SJSA1 (cell line): ENCODE measurements around the gene FHOD3. TPM values are rescaled to one million over a fixed set of nuclear protein-coding genes. Genes with fewer than 3 reads are reported as not detected.
"Not testable (repeated sequence)": the region's sequence is repeated elsewhere in the genome, so short reads cannot be mapped to it uniquely, and the experiment has no call there.

Source experiments
- DNase-seq, 2 experiments: peaks; one replicate each; pipeline ENCODE4 v3.0.0-alpha.2; 2015 to 2020; ENCODE audit warnings: low spot score in 2 of 2, low read depth in 1 of 2
- H3K27ac ChIP-seq: fragments of 250-450 bp; sonication (Bioruptor Pico); 2 replicates; pipeline ENCODE4 v1.5.1; 2020; ENCODE audit warnings: mild to moderate bottlenecking, moderate library complexity
- H3K27me3 ChIP-seq: fragments of 250-450 bp; sonication (Bioruptor Pico); replicated peaks from 2 replicates; pipeline ENCODE4 v1.5.1; 2020; ENCODE audit warnings: mild to moderate bottlenecking, moderate library complexity
- H3K36me3 ChIP-seq: fragments of 250-450 bp; sonication (Bioruptor Pico); 2 replicates; pipeline ENCODE4 v1.5.1; 2020; ENCODE audit warnings: mild to moderate bottlenecking
- H3K4me1 ChIP-seq: fragments of 250-450 bp; sonication (Bioruptor Pico); replicated peaks from 2 replicates; pipeline ENCODE4 v1.6.1; 2021; ENCODE audit warnings: mild to moderate bottlenecking
- H3K4me3 ChIP-seq: fragments of 250-450 bp; sonication (Bioruptor Pico); 2 replicates; pipeline ENCODE4 v1.5.1; 2020; ENCODE audit warnings: mild to moderate bottlenecking
- H3K9me3 ChIP-seq: fragments of 250-450 bp; sonication (Bioruptor Pico); replicated peaks from 2 replicates; pipeline ENCODE4 v1.5.1; 2020; ENCODE audit warnings: mild to moderate bottlenecking
- total RNA-seq: library from RNA; depleted of rRNA; stranded (reverse); fragments of >200 nt; shearing (Covaris generic); gene quantifications from 2 replicates; pipeline ENCODE4 v1.2.3, GENCODE V29; 2014

The FHOD3 gene
- total RNA-seq, 1 experiment from 2014 or later = 0.53 TPM

- H3K4me1 ChIP-seq, H3K4me3 ChIP-seq, H3K27me3 ChIP-seq, DNase-seq, H3K27ac ChIP-seq, H3K9me3 ChIP-seq, H3K36me3 ChIP-seq: not testable (repeated sequence)
These were observed 59.2 kb downstream of the FHOD3 start for GRCh38 chr18:36356741-36357140.

- no peak for DNase-seq
- H3K36me3 ChIP-seq = no peaks in the 10 kb centered on the region
- no peak overlapping the region for H3K27ac ChIP-seq
- no peak overlapping the region for H3K4me3 ChIP-seq
- H3K27me3 ChIP-seq = no peaks in the 10 kb centered on the region
- H3K4me1 ChIP-seq = no peaks in the 10 kb centered on the region
- H3K9me3 ChIP-seq = no peaks in the 10 kb centered on the region
These were observed 60.6 kb downstream of the FHOD3 start for GRCh38 chr18:36358141-36358540.

- no peaks in the 10 kb centered on the region for H3K4me1 ChIP-seq
- DNase-seq = no peak
- no peak overlapping the region for H3K27ac ChIP-seq
- H3K36me3 ChIP-seq = no peaks in the 10 kb centered on the region
- no peaks in the 10 kb centered on the region for H3K27me3 ChIP-seq
- no peak overlapping the region for H3K4me3 ChIP-seq
- no peaks in the 10 kb centered on the region for H3K9me3 ChIP-seq
These were observed 62.9 kb downstream of the FHOD3 start for GRCh38 chr18:36360256-36360909.

GRCh38 chr18:36364911-36365624 is 67.6 kb downstream of the FHOD3 start:
- Histone ChIP-seq H3K36me3 (no peaks in the 10 kb centered on the region), H3K4me3 (no peak overlapping the region), H3K27me3 (no peaks in the 10 kb centered on the region), H3K27ac (no peak overlapping the region), H3K4me1 (no peaks in the 10 kb centered on the region), H3K9me3 (no peaks in the 10 kb centered on the region)
- no peak for DNase-seq

- no peaks in the 10 kb centered on the region for H3K36me3 ChIP-seq
- H3K27me3 ChIP-seq = no peaks in the 10 kb centered on the region
- no peaks in the 10 kb centered on the region for H3K9me3 ChIP-seq
- no peaks in the 10 kb centered on the region for H3K4me1 ChIP-seq
- no peak for DNase-seq
- H3K4me3 ChIP-seq = no peak overlapping the region
- no peak overlapping the region for H3K27ac ChIP-seq
These were observed 68.6 kb downstream of the FHOD3 start for GRCh38 chr18:36365836-36366775.

- DNase-seq = no peak
- Histone ChIP-seq H3K27ac (no peak overlapping the region), H3K4me3 (no peak overlapping the region), H3K36me3 (no peaks in the 10 kb centered on the region), H3K9me3 (no peaks in the 10 kb centered on the region), H3K4me1 (no peaks in the 10 kb centered on the region), H3K27me3 (no peaks in the 10 kb centered on the region)
These were observed 69.7 kb downstream of the FHOD3 start for GRCh38 chr18:36366994-36367839.

- no peaks in the 10 kb centered on the region for H3K36me3 ChIP-seq
These were observed 71.4 kb downstream of the FHOD3 start for GRCh38 chr18:36368889-36369288.

GRCh38 chr18:36372903-36373311 is 75.4 kb downstream of the FHOD3 start:
- DNase-seq = no peak
- Histone ChIP-seq H3K27me3 (no peaks in the 10 kb centered on the region), H3K4me3 (no peak overlapping the region), H3K4me1 (no peaks in the 10 kb centered on the region), H3K36me3 (no peaks in the 10 kb centered on the region), H3K27ac (no peak overlapping the region), H3K9me3 (no peaks in the 10 kb centered on the region)

More at GRCh38 chr18:36368889-36369288, 71.4 kb downstream of the FHOD3 start:
- Histone ChIP-seq H3K4me1 (no peaks in the 10 kb centered on the region), H3K9me3 (no peaks in the 10 kb centered on the region), H3K27ac (no peak overlapping the region), H3K4me3 (no peak overlapping the region), H3K27me3 (no peaks in the 10 kb centered on the region)
- no peak for DNase-seq

- no peaks in the 10 kb centered on the region for H3K9me3 ChIP-seq
- DNase-seq = no peak
- H3K36me3 ChIP-seq = no peaks in the 10 kb centered on the region
- H3K4me3 ChIP-seq = no peak overlapping the region
- H3K27ac ChIP-seq = no peak overlapping the region
- H3K27me3 ChIP-seq = peaks cover 2% of the 10 kb centered on the region; the same call in 1 of the 2 replicates
- H3K4me1 ChIP-seq = no peaks in the 10 kb centered on the region
These were observed 76.7 kb downstream of the FHOD3 start for GRCh38 chr18:36374262-36374661.

GRCh38 chr18:36375118-36375517 is 77.6 kb downstream of the FHOD3 start:
- Histone ChIP-seq H3K36me3 (no peaks in the 10 kb centered on the region), H3K4me3 (no peak overlapping the region), H3K27me3 (peaks cover 6% of the 10 kb centered on the region; the same call in 1 of the 2 replicates), H3K4me1 (no peaks in the 10 kb centered on the region), H3K9me3 (no peaks in the 10 kb centered on the region), H3K27ac (no peak overlapping the region)
- DNase-seq = no peak

- no peak for DNase-seq
- no peaks in the 10 kb centered on the region for H3K9me3 ChIP-seq
- H3K27ac ChIP-seq = no peak overlapping the region
- H3K4me3 ChIP-seq = no peak overlapping the region
- no peaks in the 10 kb centered on the region for H3K36me3 ChIP-seq
- peaks cover 6% of the 10 kb centered on the region; the same call in 1 of the 2 replicates for H3K27me3 ChIP-seq
- no peaks in the 10 kb centered on the region for H3K4me1 ChIP-seq
These were observed 78.8 kb downstream of the FHOD3 start for GRCh38 chr18:36376361-36376760.

GRCh38 chr18:36377626-36378025 is 80.1 kb downstream of the FHOD3 start:
- Histone ChIP-seq H3K4me3 (no peak overlapping the region), H3K27ac (no peak overlapping the region), H3K4me1 (no peaks in the 10 kb centered on the region)

GRCh38 chr18:36378205-36378604 is 80.7 kb downstream of the FHOD3 start:
- Histone ChIP-seq H3K36me3 (no peaks in the 10 kb centered on the region), H3K27me3 (peaks cover 6% of the 10 kb centered on the region; the same call in 1 of the 2 replicates), H3K27ac (no peak overlapping the region), H3K9me3 (no peaks in the 10 kb centered on the region), H3K4me3 (no peak overlapping the region), H3K4me1 (no peaks in the 10 kb centered on the region)
- no peak for DNase-seq

More at GRCh38 chr18:36377626-36378025, 80.1 kb downstream of the FHOD3 start:
- Histone ChIP-seq H3K27me3 (peaks cover 6% of the 10 kb centered on the region; the same call in 1 of the 2 replicates), H3K9me3 (no peaks in the 10 kb centered on the region), H3K36me3 (no peaks in the 10 kb centered on the region)
- DNase-seq = no peak
